Mesothelial cell of epicardium (in vitro differentiated cells): ENCODE data around the gene SULT4A1. TPM values are rescaled to one million over a fixed set of nuclear protein-coding genes. Genes with fewer than 3 reads are reported as not detected.

Experiments
- DNase-seq, 2 experiments: peaks; one replicate each; pipeline ENCODE4 v3.0.0; 2021; ENCODE audit warnings: low spot score in 2 of 2; ENCODE audit not compliant: unreplicated experiment in 2 of 2
- H3K27ac Mint-ChIP-seq: 2 replicates; pipeline ENCODE4 v1.8.0; 2021; ENCODE audit warnings: mixed read lengths
- H3K27me3 Mint-ChIP-seq: 2 replicates; pipeline ENCODE4 v1.8.0; 2021; ENCODE audit warnings: low read depth, mixed read lengths
- H3K36me3 Mint-ChIP-seq: 2 replicates; pipeline ENCODE4 v1.8.0; 2021; ENCODE audit warnings: mixed read lengths
- H3K4me1 Mint-ChIP-seq: 2 replicates; pipeline ENCODE4 v1.8.0; 2021; ENCODE audit warnings: mixed read lengths
- H3K4me3 Mint-ChIP-seq: 2 replicates; pipeline ENCODE4 v1.8.0; 2021; ENCODE audit warnings: mild to moderate bottlenecking, moderate library complexity, mixed read lengths
- H3K9me3 Mint-ChIP-seq: 2 replicates; pipeline ENCODE4 v1.8.0; 2021; ENCODE audit warnings: mixed read lengths
- CTCF ChIP-seq: fragments of 200-600 bp; sonication (generic); IDR thresholded peaks from one replicate; pipeline ENCODE4 v1.5.0; 2021; ENCODE audit warnings: antibody characterized with exemption; ENCODE audit not compliant: unreplicated experiment
- total RNA-seq: library from RNA; stranded (reverse); gene quantifications from 3 replicates; pipeline ENCODE4 v1.2.1, GENCODE V29; 2021

SULT4A1 gene
- total RNA-seq, 1 donor from 2014 or later = 7.1 TPM

- Mint-ChIP-seq H3K27ac (no peak overlapping the region), H3K9me3 (peaks cover 14% of the 10 kb centered on the region), H3K4me1 (peaks cover 2% of the 10 kb centered on the region), H3K4me3 (no peak overlapping the region), H3K27me3 (peaks cover 68% of the 10 kb centered on the region), H3K36me3 (no peaks in the 10 kb centered on the region)
- no peak for TF ChIP-seq CTCF
- no peak for DNase-seq
Observed at GRCh38 chr22:43860126-43860525, 2.2 kb downstream of the SULT4A1 start.

GRCh38 chr22:43859621-43860020 is 2.7 kb downstream of the SULT4A1 start:
- TF ChIP-seq CTCF = no peak
- H3K4me3 Mint-ChIP-seq = no peak overlapping the region
- no peak for DNase-seq
- H3K36me3 Mint-ChIP-seq = no peaks in the 10 kb centered on the region
- H3K27me3 Mint-ChIP-seq = peaks cover 63% of the 10 kb centered on the region
- H3K4me1 Mint-ChIP-seq = peaks cover 2% of the 10 kb centered on the region
- peaks cover 14% of the 10 kb centered on the region for H3K9me3 Mint-ChIP-seq
- no peak overlapping the region for H3K27ac Mint-ChIP-seq

GRCh38 chr22:43859176-43859575 is 3.1 kb downstream of the SULT4A1 start:
- Mint-ChIP-seq H3K27ac (no peak overlapping the region), H3K9me3 (peaks cover 14% of the 10 kb centered on the region), H3K4me3 (no peak overlapping the region), H3K27me3 (peaks cover 58% of the 10 kb centered on the region), H3K4me1 (peaks cover 2% of the 10 kb centered on the region), H3K36me3 (no peaks in the 10 kb centered on the region)
- DNase-seq = no peak
- TF ChIP-seq CTCF = no peak

GRCh38 chr22:43858156-43858895 is 4.0 kb downstream of the SULT4A1 start:
- Mint-ChIP-seq H3K4me1 (peaks cover 2% of the 10 kb centered on the region), H3K27me3 (peaks cover 50% of the 10 kb centered on the region), H3K27ac (no peak overlapping the region), H3K36me3 (no peaks in the 10 kb centered on the region), H3K9me3 (peaks cover 14% of the 10 kb centered on the region), H3K4me3 (no peak overlapping the region)
- DNase-seq = no peak
- no peak for TF ChIP-seq CTCF

GRCh38 chr22:43857367-43857766 is 4.9 kb downstream of the SULT4A1 start:
- no peak overlapping the region for H3K4me3 Mint-ChIP-seq
- H3K27ac Mint-ChIP-seq = no peak overlapping the region
- H3K36me3 Mint-ChIP-seq = no peaks in the 10 kb centered on the region
- no peaks in the 10 kb centered on the region for H3K4me1 Mint-ChIP-seq
- H3K9me3 Mint-ChIP-seq = peaks cover 14% of the 10 kb centered on the region
- DNase-seq = no peak
- H3K27me3 Mint-ChIP-seq = peaks cover 44% of the 10 kb centered on the region
- TF ChIP-seq CTCF = no peak
